Endothelial cell of umbilical vein (primary cell): ENCODE data around the gene MMS19. TPM values are rescaled to one million over a fixed set of nuclear protein-coding genes. Genes with fewer than 3 reads are reported as not detected.

ENCODE experiments used
- BruUV-seq: library from RNA; stranded (reverse); fragments of 400-500 nt; replicated peaks from 2 replicates; lab custom pipeline; 2021; lab: Mats Ljungman, UMichigan
- CTCF ChIA-PET: fragments of 300-600, 350-600 bp; sonication (Branson Sonifier 250); formaldehyde crosslinking; loops from one replicate; lab custom pipeline; 2021; ENCODE audit warnings: antibody characterized with exemption, inconsistent platforms; lab: Charles Lee
- POLR2A ChIA-PET: fragments of 300-600, 350-600 bp; sonication (Branson Sonifier 250); formaldehyde crosslinking; loops from one replicate; lab custom pipeline; 2021; ENCODE audit warnings: antibody characterized with exemption, inconsistent platforms; lab: Charles Lee
- DNase-seq: peaks from one replicate; pipeline ENCODE4 v3.0.0-alpha.2; 2011; ENCODE audit warnings: low read depth, low spot score
- FAIRE-seq: peaks from 2 replicates; lab custom pipeline; 2011; peaks lifted over from hg19 to GRCh38; lab: Jason Lieb, UNC
- H2AFZ ChIP-seq: 2 replicates; pipeline ENCODE4 v1.6.0; 2012; ENCODE audit warnings: low read depth, low read length, control low read depth, inconsistent platforms
- H3K27ac ChIP-seq: 2 replicates; pipeline ENCODE4 v1.5.1; 2011; ENCODE audit warnings: low read depth, mild to moderate bottlenecking, control low read depth, low read length, moderate library complexity; ENCODE audit not compliant: insufficient read depth
- H3K27me3 ChIP-seq, 2 experiments: 2 replicates each; pipeline versions ENCODE4 v1.6.0 to v1.6.1; 2011; ENCODE audit warnings: low read length in 2 of 2, mixed read lengths in 1 of 2; ENCODE audit not compliant: control insufficient read depth in 2 of 2, insufficient read depth in 2 of 2
- H3K36me3 ChIP-seq, 2 experiments: 2 replicates in 1 of 2; 3 replicates in 1 of 2; pipeline ENCODE4 v1.5.1; 2011; ENCODE audit warnings: low read length in 2 of 2, mild to moderate bottlenecking in 1 of 2, moderate library complexity in 1 of 2; ENCODE audit not compliant: control insufficient read depth in 2 of 2, insufficient read depth in 2 of 2; ENCODE audit errors: extremely low read depth in 1 of 2
- H3K4me1 ChIP-seq: 3 replicates; pipeline ENCODE4 v1.5.1; 2011; ENCODE audit warnings: mild to moderate bottlenecking, low read length; ENCODE audit not compliant: control insufficient read depth, insufficient read depth; ENCODE audit errors: extremely low read depth
- H3K4me2 ChIP-seq: 2 replicates; pipeline ENCODE4 v1.6.1; 2011; ENCODE audit warnings: low read length, control low read depth, mixed read lengths; ENCODE audit not compliant: insufficient read depth
- H3K4me3 ChIP-seq, 3 experiments: fragments of 200-600 bp in 1 of 3; sonication (generic), shearing (Covaris generic) in 1 of 3; replicated peaks in 1 of 3; 2 replicates each; pipeline ENCODE4 v1.5.1; 2011 to 2016; ENCODE audit warnings: control low read depth in 3 of 3, low read length in 3 of 3, mild to moderate bottlenecking in 2 of 3, inconsistent platforms in 1 of 3, low read depth in 1 of 3, moderate library complexity in 1 of 3; ENCODE audit not compliant: insufficient read depth in 1 of 3
- H3K79me2 ChIP-seq: 2 replicates; pipeline ENCODE4 v1.6.0; 2012; ENCODE audit warnings: low read length, inconsistent platforms; ENCODE audit not compliant: control insufficient read depth, insufficient read depth
- H3K9ac ChIP-seq: replicated peaks from 2 replicates; pipeline ENCODE3; 2011; ENCODE audit warnings: low read length, control low read depth; ENCODE audit not compliant: insufficient read depth; ENCODE audit errors: extremely low read depth
- H3K9me1 ChIP-seq: replicated peaks from 3 replicates; pipeline ENCODE4 v1.6.0; 2011; ENCODE audit warnings: mild to moderate bottlenecking, low read length; ENCODE audit not compliant: control insufficient read depth, insufficient read depth; ENCODE audit errors: extremely low read depth
- H3K9me3 ChIP-seq: replicated peaks from 2 replicates; pipeline ENCODE4 v1.5.1; 2012; ENCODE audit warnings: low read length, inconsistent platforms; ENCODE audit not compliant: control insufficient read depth, insufficient read depth
- H4K20me1 ChIP-seq: replicated peaks from 2 replicates; pipeline ENCODE3; 2011; ENCODE audit warnings: mild to moderate bottlenecking, low read length; ENCODE audit not compliant: control insufficient read depth, insufficient read depth; ENCODE audit errors: extremely low read depth
- EZH2 ChIP-seq: IDR thresholded peaks from 2 replicates; pipeline ENCODE4 v1.6.1; 2012; ENCODE audit warnings: borderline replicate concordance, low read depth, mild to moderate bottlenecking, moderate library complexity, low read length, inconsistent platforms; ENCODE audit not compliant: severe bottlenecking
- FOS ChIP-seq: IDR thresholded peaks from 2 replicates; pipeline ENCODE4 v1.6.1; 2011; ENCODE audit warnings: mild to moderate bottlenecking, low read length, moderate library complexity, borderline replicate concordance; ENCODE audit not compliant: insufficient read depth
- GATA2 ChIP-seq: IDR thresholded peaks from 2 replicates; pipeline ENCODE4 v1.7.0; 2011; ENCODE audit warnings: low read depth, mild to moderate bottlenecking, moderate library complexity, mixed read lengths, low read length; ENCODE audit not compliant: insufficient read length, insufficient read depth
- JUN ChIP-seq: IDR thresholded peaks from 2 replicates; pipeline ENCODE4 v1.6.1; 2011; ENCODE audit warnings: borderline replicate concordance, low read depth; ENCODE audit not compliant: insufficient read length, insufficient read depth
- MAX ChIP-seq: IDR thresholded peaks from 2 replicates; pipeline ENCODE4 v1.6.1; 2011; ENCODE audit not compliant: insufficient read depth, insufficient read length
- MYC ChIP-seq: IDR thresholded peaks from one replicate; pipeline ENCODE4 v1.6.1; 2011; ENCODE audit warnings: mild to moderate bottlenecking, low read depth, low read length
- POLR2A ChIP-seq: IDR thresholded peaks from 2 replicates; pipeline ENCODE4 v1.6.1; 2012; ENCODE audit warnings: low read depth, mild to moderate bottlenecking, control low read depth, low read length
- POLR2AphosphoS5 ChIP-seq: IDR thresholded peaks from 2 replicates; pipeline ENCODE4 v1.6.1; 2012; ENCODE audit warnings: low read depth, mild to moderate bottlenecking, control low read depth, low read length, moderate library complexity; ENCODE audit not compliant: insufficient read depth
- dilution Hi-C: fragments of 300-500 bp; cut with MboI; formaldehyde crosslinking; loops from one replicate; pipeline ENCODE4 v1.15.0; 2019; ENCODE audit warnings: low sequenced_read_pairs; ENCODE audit not compliant: extremely low pct_ligation_motif_present
- intact Hi-C: fragments of 100-400 bp; cut with micrococcal nuclease; formaldehyde crosslinking; loops from one replicate; pipeline ENCODE4 v1.10.0; 2022
- polyA plus RNA-seq, 4 experiments: library from polyadenylated mRNA; depleted of rRNA in 3 of 4; stranded (reverse) in 3 of 4; unstranded in 1 of 4; fragments of >200 nt; gene quantifications; 2 replicates each; pipeline versions ENCODE4 v1.2.1 to v1.2.3, GENCODE V29; 2011 to 2012; ENCODE audit warnings: missing spikeins in 1 of 4
- total RNA-seq: library from RNA; stranded (reverse); gene quantifications from 2 replicates; pipeline ENCODE4 v1.2.3, GENCODE V29; 2021
- TF ChIP-seq, protein P1 (sequence below), 2 donors: IDR thresholded peaks; 1 replicate in 1 of 2; 2 replicates in 1 of 2; pipeline ENCODE4 v1.5.1; 2011; ENCODE audit warnings: low read length in 2 of 2, mild to moderate bottlenecking in 2 of 2, moderate library complexity in 2 of 2, control low read depth in 1 of 2, inconsistent platforms in 1 of 2, low read depth in 1 of 2; ENCODE audit not compliant: insufficient read depth in 1 of 2; ENCODE audit errors: extremely low read depth in 1 of 2

MMS19 gene
- total and polyA plus RNA-seq, 2 donors (not counting 3 experiments of a cell fraction or from before 2014, with no cell fraction given), result 95.2 to 123 TPM

GRCh38 chr10:97435211-97435610 is 63.0 kb downstream of the MMS19 start:
- FAIRE-seq (no peak), DNase-seq (no peak)
- Histone ChIP-seq H3K27ac (no peak overlapping the region), H3K9ac (no peak overlapping the region), H3K9me1 (no peaks in the 10 kb centered on the region), H2AFZ (no peak overlapping the region), H3K36me3 (peaks cover 15 to 31% of the 10 kb centered on the region in 2 experiments), H3K27me3 (no peaks in the 10 kb centered on the region), H3K9me3 (no peaks in the 10 kb centered on the region), H3K4me1 (no peaks in the 10 kb centered on the region), H3K4me2 (no peak overlapping the region), H4K20me1 (no peaks in the 10 kb centered on the region), H3K79me2 (peaks cover 7% of the 10 kb centered on the region), H3K4me3 (no peak overlapping the region)
- no TSS peak for BruUV-seq
- dilution Hi-C loops, result no loop called here
- ChIA-PET POLR2A (no interaction called here), CTCF (interaction anchor here (1.1 kb wide), 1 partner anchor 33 kb away, joined by 4 read pairs; no protein-coding TSS in a partner anchor)
- TF ChIP-seq POLR2A, result no peak
- no peak for TF ChIP-seq MAX
- TF ChIP-seq, protein P1, sequence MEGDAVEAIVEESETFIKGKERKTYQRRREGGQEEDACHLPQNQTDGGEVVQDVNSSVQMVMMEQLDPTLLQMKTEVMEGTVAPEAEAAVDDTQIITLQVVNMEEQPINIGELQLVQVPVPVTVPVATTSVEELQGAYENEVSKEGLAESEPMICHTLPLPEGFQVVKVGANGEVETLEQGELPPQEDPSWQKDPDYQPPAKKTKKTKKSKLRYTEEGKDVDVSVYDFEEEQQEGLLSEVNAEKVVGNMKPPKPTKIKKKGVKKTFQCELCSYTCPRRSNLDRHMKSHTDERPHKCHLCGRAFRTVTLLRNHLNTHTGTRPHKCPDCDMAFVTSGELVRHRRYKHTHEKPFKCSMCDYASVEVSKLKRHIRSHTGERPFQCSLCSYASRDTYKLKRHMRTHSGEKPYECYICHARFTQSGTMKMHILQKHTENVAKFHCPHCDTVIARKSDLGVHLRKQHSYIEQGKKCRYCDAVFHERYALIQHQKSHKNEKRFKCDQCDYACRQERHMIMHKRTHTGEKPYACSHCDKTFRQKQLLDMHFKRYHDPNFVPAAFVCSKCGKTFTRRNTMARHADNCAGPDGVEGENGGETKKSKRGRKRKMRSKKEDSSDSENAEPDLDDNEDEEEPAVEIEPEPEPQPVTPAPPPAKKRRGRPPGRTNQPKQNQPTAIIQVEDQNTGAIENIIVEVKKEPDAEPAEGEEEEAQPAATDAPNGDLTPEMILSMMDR (IDR thresholded peaks at IDR 0.05; ENCODE audit: extremely low read depth in 1 of 2, insufficient read depth in 1 of 2, low read depth in 1 of 2, low read length in 2 of 2), result no peak
- TF ChIP-seq JUN, result no peak
- no peak for TF ChIP-seq EZH2
- TF ChIP-seq MYC, result no peak
- TF ChIP-seq GATA2, result no peak
- TF ChIP-seq POLR2AphosphoS5, result no peak
- no peak for TF ChIP-seq FOS
- intact Hi-C loops, result no loop called here
